Stimulated activated CD8-positive, alpha-beta memory T cell treated with anti-CD3 and anti-CD28 coated beads, Interleukin-4, amount 100 ng/mL, for 24 hours (primary cell): ENCODE measurements around the gene C6orf132.

Experiments used
- DNase-seq: peaks from one replicate; pipeline ENCODE4 v3.0.0-alpha.2; 2020; ENCODE audit warnings: low read depth

C6orf132 gene

DNA sequence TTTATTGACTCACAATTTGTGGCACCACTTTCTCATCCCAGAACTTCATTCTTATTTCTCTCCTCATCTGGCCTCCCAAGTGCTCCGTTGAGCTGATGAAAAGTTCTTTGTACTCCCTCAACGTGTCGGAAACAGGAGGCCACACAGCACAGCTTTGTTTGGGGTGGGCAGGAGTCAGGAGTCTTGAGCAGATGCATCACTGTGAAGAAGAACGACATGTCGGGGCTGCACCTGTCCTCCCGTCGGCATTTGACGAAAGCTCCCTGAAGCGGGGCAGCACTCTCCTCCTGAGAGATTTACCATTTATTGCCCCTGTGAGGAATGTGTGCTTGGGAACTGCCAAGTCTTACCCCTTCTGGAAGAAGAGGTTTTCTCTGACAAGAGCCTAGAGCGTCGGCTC lies 64.0 kb downstream of the C6orf132 start:
- no peak for DNase-seq

GRCh38 chr6:42075159-42075838 lies 67.1 kb downstream of the C6orf132 start:
- peak; percentile 52 for DNase-seq

DNA sequence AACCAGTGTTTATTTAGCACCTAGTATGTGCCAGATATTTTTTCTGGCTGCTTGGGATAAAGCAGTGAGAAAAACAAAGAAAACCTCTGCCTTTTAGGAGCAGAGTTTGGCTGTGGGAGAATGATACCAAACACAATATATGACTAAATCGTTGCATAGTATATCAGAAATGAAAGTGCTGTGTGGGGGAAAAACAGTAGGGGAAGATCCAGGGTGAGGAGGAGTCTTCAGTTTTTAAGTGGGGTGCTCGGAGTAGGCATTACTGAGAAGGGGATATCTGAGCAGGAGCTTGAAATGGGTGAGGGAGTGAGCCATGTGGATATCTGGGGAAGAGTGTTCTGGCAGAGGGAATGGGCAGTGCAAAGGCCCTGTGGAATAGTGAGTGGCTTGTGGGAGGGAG lies 69.1 kb downstream of the C6orf132 start:
- DNase-seq, result no peak

DNA sequence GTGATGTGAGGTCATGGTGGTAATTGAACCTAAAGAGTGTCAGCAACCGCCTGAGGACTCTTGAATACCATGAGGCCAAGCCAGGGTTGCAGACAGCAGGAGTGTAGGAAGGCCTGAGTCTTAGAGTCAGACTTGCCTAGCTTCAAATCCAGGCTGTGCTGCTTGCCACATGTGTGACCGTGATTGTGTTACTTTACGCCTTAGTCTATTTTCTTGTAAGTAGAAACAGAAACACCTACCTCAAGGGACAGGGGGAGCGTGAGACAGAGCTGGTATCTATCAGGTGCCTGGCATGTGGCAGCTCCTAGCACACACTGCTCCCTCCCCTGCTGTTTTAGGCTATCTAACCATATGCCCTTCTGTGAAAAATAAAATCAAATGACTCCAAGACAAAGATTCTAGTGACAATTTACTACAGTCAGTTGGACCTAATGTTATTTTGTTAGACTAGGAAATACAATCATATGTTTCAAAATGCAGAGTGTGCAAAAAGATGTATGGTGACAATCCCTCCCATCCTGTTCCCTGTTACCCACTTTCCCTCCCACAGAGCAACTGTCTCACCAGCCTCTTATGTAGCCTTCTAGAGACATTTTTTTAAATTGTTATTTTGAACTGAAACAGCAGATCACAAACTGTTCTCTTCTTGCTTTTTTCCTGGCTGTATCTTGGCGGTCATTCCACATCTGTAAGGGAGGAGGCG lies 70.4 kb downstream of the C6orf132 start:
- no peak for DNase-seq

- no peak for DNase-seq
These were observed 73.4 kb downstream of the C6orf132 start for GRCh38 chr6:42068872-42069522.

DNA sequence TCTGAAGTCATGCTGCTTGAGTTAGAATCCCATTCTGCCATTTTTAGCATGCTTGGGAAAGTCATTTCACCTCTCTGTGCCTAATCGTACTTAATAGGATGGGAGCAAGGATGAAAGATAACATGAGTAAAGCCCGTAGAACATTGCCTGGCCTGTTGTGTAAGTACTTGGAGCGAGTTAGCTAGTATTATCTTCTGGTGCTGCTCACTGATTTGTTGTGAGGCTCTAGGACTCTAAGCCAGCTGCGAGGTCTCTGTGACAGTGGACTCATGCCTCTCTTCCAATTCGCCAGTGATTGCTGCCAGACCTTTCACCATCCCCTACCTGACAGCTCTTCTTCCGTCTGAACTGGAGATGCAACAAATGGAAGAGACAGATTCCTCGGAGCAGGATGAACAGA lies 74.2 kb downstream of the C6orf132 start:
- DNase-seq, result no peak

GRCh38 chr6:42066156-42066675 lies 76.2 kb downstream of the C6orf132 start:
- DNase-seq, result no peak

DNA sequence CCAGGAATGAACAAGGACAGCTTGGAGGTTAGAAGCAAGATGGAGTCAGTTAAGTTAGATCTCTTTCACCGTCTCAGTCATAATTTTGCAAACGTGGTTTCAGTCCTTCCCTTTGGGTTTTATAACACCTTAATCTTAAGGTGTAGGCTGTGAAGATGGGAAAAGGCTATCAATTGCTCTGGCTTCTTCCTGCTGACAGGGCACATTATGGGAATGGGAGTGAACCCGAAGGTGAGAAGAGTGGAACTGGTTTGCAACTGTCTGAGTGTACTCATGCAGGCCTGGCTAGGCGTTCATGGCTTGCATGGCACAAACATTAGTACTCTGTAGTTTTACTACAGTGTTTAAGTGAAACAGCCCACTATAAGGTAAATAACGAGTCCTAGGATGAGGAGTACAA lies 82.7 kb downstream of the C6orf132 start:
- no peak for DNase-seq

- DNase-seq, result no peak
These were observed 88.8 kb downstream of the C6orf132 start for GRCh38 chr6:42053601-42054000.

GRCh38 chr6:42051268-42051653 lies 91.2 kb downstream of the C6orf132 start:
- no peak for DNase-seq
